Activated CD4-positive, alpha-beta T cell treated with anti-CD3 and anti-CD28 coated beads, Interleukin-2, amount 10 ng/mL, durations not matched to agents 7 days and 5 days (primary cell): ENCODE data around the gene SLC48A1. TPM values are rescaled to one million over a fixed set of nuclear protein-coding genes. Genes with fewer than 3 reads are reported as not detected.
"Not testable (repeated sequence)": the region's sequence is repeated elsewhere in the genome, so short reads cannot be mapped to it uniquely, and the experiment has no call there.

Experiments
- CTCF ChIA-PET: fragments of 350-600 bp; sonication (Branson Sonifier 250); formaldehyde crosslinking; loops from one replicate; lab custom pipeline; 2021; ENCODE audit warnings: antibody characterized with exemption; lab: Charles Lee
- POLR2A ChIA-PET: fragments of 350-600 bp; sonication (Branson Sonifier 250); formaldehyde crosslinking; loops from one replicate; lab custom pipeline; 2021; ENCODE audit warnings: antibody characterized with exemption; lab: Charles Lee
- DNase-seq: peaks from one replicate; pipeline ENCODE4 v3.0.0-alpha.2; 2020
- H3K27ac Mint-ChIP-seq: one replicate; pipeline ENCODE4 v1.8.0; 2021; ENCODE audit warnings: mild to moderate bottlenecking, moderate library complexity, mixed read lengths
- H3K27me3 Mint-ChIP-seq: one replicate; pipeline ENCODE4 v1.8.0; 2021; ENCODE audit warnings: mixed read lengths
- H3K36me3 Mint-ChIP-seq: one replicate; pipeline ENCODE4 v1.8.0; 2021; ENCODE audit warnings: low read depth, mixed read lengths
- H3K4me1 Mint-ChIP-seq: one replicate; pipeline ENCODE4 v1.8.0; 2021; ENCODE audit warnings: mixed read lengths
- H3K4me3 Mint-ChIP-seq: one replicate; pipeline ENCODE4 v1.8.0; 2021; ENCODE audit warnings: mild to moderate bottlenecking, moderate library complexity, mixed read lengths
- H3K9me3 Mint-ChIP-seq: one replicate; pipeline ENCODE4 v1.8.0; 2021; ENCODE audit warnings: mixed read lengths
- total RNA-seq, 2 experiments: library from RNA; stranded (reverse); gene quantifications; one replicate each; pipeline ENCODE4 v1.2.3, GENCODE V29; 2021

Gene SLC48A1
- total RNA-seq, 2 experiments from 2014 or later = 7.9 to 9.1 TPM

GRCh38 chr12:47813511-47814196 lies 40.6 kb downstream of the SLC48A1 start:
- POLR2A ChIA-PET = interaction anchor here (0.5 to 2.9 kb wide), 5 partner anchors 9 to 28 kb away, joined by 3 to 18 read pairs (median 3); no protein-coding TSS in a partner anchor
- peaks cover 72% of the 10 kb centered on the region for H3K36me3 Mint-ChIP-seq
- no peaks in the 10 kb centered on the region for H3K9me3 Mint-ChIP-seq
- DNase-seq = peak; percentile 40
- H3K4me1 Mint-ChIP-seq = peaks cover 90% of the 10 kb centered on the region
- CTCF ChIA-PET = interaction anchor here (0.6 to 17.2 kb wide), 14 partner anchors 9 to 369 kb away, joined by 3 to 309 read pairs (median 4); partner anchors contain the start of gene TMEM106C
- H3K27me3 Mint-ChIP-seq = no peaks in the 10 kb centered on the region
- peak overlapping the region; percentile 94 for H3K4me3 Mint-ChIP-seq
- peak overlapping the region; percentile 97 for H3K27ac Mint-ChIP-seq

- Mint-ChIP-seq H3K9me3 (no peaks in the 10 kb centered on the region), H3K27me3 (no peaks in the 10 kb centered on the region), H3K36me3 (peaks cover 76% of the 10 kb centered on the region), H3K4me3 (peak overlapping the region; percentile 94), H3K27ac (peak overlapping the region; percentile 97), H3K4me1 (peaks cover 83% of the 10 kb centered on the region)
- no peak for DNase-seq
- POLR2A ChIA-PET = interaction anchor here (2.9 kb wide), 1 partner anchor 18 kb away, joined by 18 read pairs; no protein-coding TSS in a partner anchor
- CTCF ChIA-PET = interaction anchor here (0.6 to 17.2 kb wide), 4 partner anchors 8 to 368 kb away, joined by 3 to 309 read pairs (median 6); no protein-coding TSS in a partner anchor
Measured at GRCh38 chr12:47814539-47815170, 41.6 kb downstream of the SLC48A1 start.

- not testable (repeated sequence) for DNase-seq, H3K27me3 Mint-ChIP-seq, H3K9me3 Mint-ChIP-seq
- CTCF ChIA-PET = interaction anchor here (17.2 kb wide), 1 partner anchor 19 kb away, joined by 309 read pairs; no protein-coding TSS in a partner anchor
- H3K4me1 Mint-ChIP-seq = peaks cover 80% of the 10 kb centered on the region
- peak overlapping the region; percentile 97 for H3K27ac Mint-ChIP-seq
- POLR2A ChIA-PET = interaction anchor here (2.9 kb wide), 1 partner anchor 17 kb away, joined by 18 read pairs; no protein-coding TSS in a partner anchor
- peaks cover 75% of the 10 kb centered on the region for H3K36me3 Mint-ChIP-seq
- peak overlapping the region; percentile 94 for H3K4me3 Mint-ChIP-seq
Measured at GRCh38 chr12:47815447-47815846, 42.4 kb downstream of the SLC48A1 start.

- Mint-ChIP-seq H3K27ac (peak overlapping the region; percentile 97), H3K4me1 (peaks cover 79% of the 10 kb centered on the region), H3K9me3 (no peaks in the 10 kb centered on the region), H3K4me3 (peak overlapping the region; percentile 94), H3K27me3 (no peaks in the 10 kb centered on the region), H3K36me3 (peaks cover 63% of the 10 kb centered on the region)
- DNase-seq = no peak
- CTCF ChIA-PET = interaction anchor here (0.6 to 17.2 kb wide), 10 partner anchors 8 to 1381 kb away, joined by 3 to 309 read pairs (median 4); no protein-coding TSS in a partner anchor
- POLR2A ChIA-PET = interaction anchor here (0.7 kb wide), 2 partner anchors 9 to 10 kb away, joined by 3 to 4 read pairs; no protein-coding TSS in a partner anchor
Measured at GRCh38 chr12:47816403-47817271, 43.6 kb downstream of the SLC48A1 start.

GRCh38 chr12:47817272-47818006 lies 44.4 kb downstream of the SLC48A1 start:
- H3K36me3 Mint-ChIP-seq = peaks cover 57% of the 10 kb centered on the region
- H3K9me3 Mint-ChIP-seq = no peaks in the 10 kb centered on the region
- POLR2A ChIA-PET = interaction anchor here (0.7 kb wide), 2 partner anchors 9 to 10 kb away, joined by 3 to 4 read pairs; no protein-coding TSS in a partner anchor
- CTCF ChIA-PET = interaction anchor here (0.6 to 17.2 kb wide), 14 partner anchors 9 to 1380 kb away, joined by 3 to 309 read pairs (median 3); partner anchors contain the start of gene RAPGEF3
- DNase-seq = no peak
- H3K27me3 Mint-ChIP-seq = no peaks in the 10 kb centered on the region
- H3K4me3 Mint-ChIP-seq = peak overlapping the region; percentile 94
- peaks cover 79% of the 10 kb centered on the region for H3K4me1 Mint-ChIP-seq
- peak overlapping the region; percentile 97 for H3K27ac Mint-ChIP-seq

GRCh38 chr12:47818007-47818376 lies 45.0 kb downstream of the SLC48A1 start:
- DNase-seq = no peak
- H3K36me3 Mint-ChIP-seq = peaks cover 53% of the 10 kb centered on the region
- CTCF ChIA-PET = interaction anchor here (1.2 to 17.2 kb wide), 13 partner anchors 9 to 102 kb away, joined by 3 to 309 read pairs (median 4); partner anchors contain the start of gene RAPGEF3

GRCh38 chr12:47818467-47819137 lies 45.6 kb downstream of the SLC48A1 start:
- no peaks in the 10 kb centered on the region for H3K9me3 Mint-ChIP-seq
- peak; percentile 44 for DNase-seq
- peak overlapping the region; percentile 97 for H3K27ac Mint-ChIP-seq
- H3K36me3 Mint-ChIP-seq = peaks cover 48% of the 10 kb centered on the region
- peaks cover 79% of the 10 kb centered on the region for H3K4me1 Mint-ChIP-seq
- H3K27me3 Mint-ChIP-seq = no peaks in the 10 kb centered on the region
- peak overlapping the region; percentile 94 for H3K4me3 Mint-ChIP-seq
- ChIA-PET POLR2A (interaction anchor here (0.7 to 1.0 kb wide), 3 partner anchors 10 to 14 kb away, joined by 3 to 5 read pairs (median 3); no protein-coding TSS in a partner anchor), CTCF (interaction anchor here (1.2 to 17.2 kb wide), 11 partner anchors 10 to 101 kb away, joined by 3 to 309 read pairs (median 4); partner anchors contain the start of gene RAPGEF3)

More at GRCh38 chr12:47818007-47818376, 45.0 kb downstream of the SLC48A1 start:
- H3K27ac Mint-ChIP-seq = peak overlapping the region; percentile 97
- H3K4me1 Mint-ChIP-seq = peaks cover 79% of the 10 kb centered on the region
- no peaks in the 10 kb centered on the region for H3K9me3 Mint-ChIP-seq
- POLR2A ChIA-PET = interaction anchor here (0.7 kb wide), 1 partner anchor 10 kb away, joined by 5 read pairs; no protein-coding TSS in a partner anchor
- H3K4me3 Mint-ChIP-seq = peak overlapping the region; percentile 94
- no peaks in the 10 kb centered on the region for H3K27me3 Mint-ChIP-seq

GRCh38 chr12:47819138-47819895 lies 46.3 kb downstream of the SLC48A1 start:
- H3K4me1 Mint-ChIP-seq = peaks cover 79% of the 10 kb centered on the region
- H3K36me3 Mint-ChIP-seq = peaks cover 41% of the 10 kb centered on the region
- CTCF ChIA-PET = interaction anchor here (1.2 to 17.2 kb wide), 7 partner anchors 11 to 102 kb away, joined by 3 to 309 read pairs (median 4); no protein-coding TSS in a partner anchor

GRCh38 chr12:47819896-47820630 lies 47.0 kb downstream of the SLC48A1 start, which contains the start of gene HDAC7:
Gene HDAC7 (minus strand): TSS chr12:47819903. CDS start chr12:47819785, 118 bp downstream.
- peaks cover 39% of the 10 kb centered on the region for H3K36me3 Mint-ChIP-seq
- peak; percentile 81 for DNase-seq
- ChIA-PET CTCF (interaction anchor here (1.2 to 17.2 kb wide), 3 partner anchors 12 to 15 kb away, joined by 4 to 309 read pairs (median 23); no protein-coding TSS in a partner anchor), POLR2A (interaction anchor here (1.0 kb wide), 1 partner anchor 13 kb away, joined by 3 read pairs; no protein-coding TSS in a partner anchor)
- H3K27me3 Mint-ChIP-seq = no peaks in the 10 kb centered on the region
- no peaks in the 10 kb centered on the region for H3K9me3 Mint-ChIP-seq
- peak within 1 kb of the TSS; percentile 97 for H3K27ac Mint-ChIP-seq
- peaks cover 79% of the 10 kb centered on the region for H3K4me1 Mint-ChIP-seq
- H3K4me3 Mint-ChIP-seq = peak within 1 kb of the TSS; percentile 94

More at GRCh38 chr12:47819138-47819895, 46.3 kb downstream of the SLC48A1 start:
- peak; percentile 55 for DNase-seq
- no peaks in the 10 kb centered on the region for H3K9me3 Mint-ChIP-seq
- POLR2A ChIA-PET = interaction anchor here (0.8 to 1.0 kb wide), 2 partner anchors 12 to 14 kb away, joined by 3 read pairs; no protein-coding TSS in a partner anchor
- peak overlapping the region; percentile 94 for H3K4me3 Mint-ChIP-seq
- no peaks in the 10 kb centered on the region for H3K27me3 Mint-ChIP-seq
- H3K27ac Mint-ChIP-seq = peak overlapping the region; percentile 97
